Lower leg skin (tissue), 3 donors: ENCODE results near the gene TULP3.

ENCODE experiments used
- POLR2A ChIP-seq, 2 donors: fragments of 450-650 bp; IDR thresholded peaks; one replicate each; pipeline ENCODE4 v1.6.1; 2016 to 2017; ENCODE audit warnings: antibody characterized with exemption in 2 of 2, mild to moderate bottlenecking in 1 of 2, moderate library complexity in 1 of 2
- TF ChIP-seq, protein P1 (sequence below), 3 donors: fragments of 450-650 bp; IDR thresholded peaks; one replicate each; pipeline ENCODE4 v1.5.1; 2016; ENCODE audit warnings: antibody characterized with exemption in 3 of 3, mild to moderate bottlenecking in 3 of 3, moderate library complexity in 2 of 3

DNA sequence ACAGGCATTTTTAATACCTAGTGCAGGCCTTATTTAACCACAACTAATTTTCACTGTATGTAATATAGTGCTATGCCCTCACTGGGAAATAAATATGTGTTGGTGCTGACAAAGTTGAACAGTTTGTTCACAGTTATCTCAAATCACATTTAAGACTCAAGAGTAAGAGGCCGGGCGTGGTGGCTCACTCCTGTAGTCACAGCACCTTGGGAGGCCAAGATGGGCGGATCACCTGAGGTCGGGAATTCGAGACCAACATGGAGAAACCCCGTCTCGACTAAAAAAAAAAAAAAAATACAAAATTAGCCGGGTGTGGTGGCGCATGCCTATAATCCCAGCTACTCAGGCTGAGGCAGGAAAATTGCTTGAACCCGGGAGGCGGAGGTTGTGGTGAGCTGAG lies 45.6 kb downstream of the TULP3 start:
- TF ChIP-seq, protein P1, sequence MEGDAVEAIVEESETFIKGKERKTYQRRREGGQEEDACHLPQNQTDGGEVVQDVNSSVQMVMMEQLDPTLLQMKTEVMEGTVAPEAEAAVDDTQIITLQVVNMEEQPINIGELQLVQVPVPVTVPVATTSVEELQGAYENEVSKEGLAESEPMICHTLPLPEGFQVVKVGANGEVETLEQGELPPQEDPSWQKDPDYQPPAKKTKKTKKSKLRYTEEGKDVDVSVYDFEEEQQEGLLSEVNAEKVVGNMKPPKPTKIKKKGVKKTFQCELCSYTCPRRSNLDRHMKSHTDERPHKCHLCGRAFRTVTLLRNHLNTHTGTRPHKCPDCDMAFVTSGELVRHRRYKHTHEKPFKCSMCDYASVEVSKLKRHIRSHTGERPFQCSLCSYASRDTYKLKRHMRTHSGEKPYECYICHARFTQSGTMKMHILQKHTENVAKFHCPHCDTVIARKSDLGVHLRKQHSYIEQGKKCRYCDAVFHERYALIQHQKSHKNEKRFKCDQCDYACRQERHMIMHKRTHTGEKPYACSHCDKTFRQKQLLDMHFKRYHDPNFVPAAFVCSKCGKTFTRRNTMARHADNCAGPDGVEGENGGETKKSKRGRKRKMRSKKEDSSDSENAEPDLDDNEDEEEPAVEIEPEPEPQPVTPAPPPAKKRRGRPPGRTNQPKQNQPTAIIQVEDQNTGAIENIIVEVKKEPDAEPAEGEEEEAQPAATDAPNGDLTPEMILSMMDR (IDR thresholded peaks at IDR 0.05) = no peak
- TF ChIP-seq POLR2A (IDR thresholded peaks at IDR 0.05) = no peak
